Spleen (tissue), 7 donors: ENCODE results near the gene NR2C2AP.

ENCODE experiments used
- POLR2AphosphoS5 ChIP-seq, 3 donors: sonication (generic); formaldehyde crosslinking; IDR thresholded peaks; one replicate each; pipeline ENCODE4 v1.5.1; 2017; ENCODE audit warnings: antibody characterized with exemption in 3 of 3
- TF ChIP-seq, protein P1 (sequence below), 11 experiments: fragments of 200-600 bp in 7 of 11; fragments of 450-650 bp in 4 of 11; sonication (generic) in 4 of 11; IDR thresholded peaks in 8 of 11; conservative IDR thresholded peaks in 3 of 11; 1 replicate in 7 of 11; 2 replicates in 4 of 11; pipeline versions ENCODE4 v1.4.0 to v1.8.0; 2016 to 2021; ENCODE audit warnings: antibody characterized with exemption in 11 of 11, inconsistent platforms in 4 of 11, mild to moderate bottlenecking in 1 of 11
- donor health status: DM: no; HTN: no; CAD: no; lungs with moderate emphysema.
- donor health status: DM: no; HTN: no; CAD: no.
- donor health status: DM: no; HTN: no; CAD: no.

GRCh38 chr19:19238126-19238894 lies 35.1 kb upstream of the NR2C2AP start:
- TF ChIP-seq POLR2AphosphoS5 (IDR thresholded peaks at IDR 0.05) = no peak
- TF ChIP-seq, protein P1, sequence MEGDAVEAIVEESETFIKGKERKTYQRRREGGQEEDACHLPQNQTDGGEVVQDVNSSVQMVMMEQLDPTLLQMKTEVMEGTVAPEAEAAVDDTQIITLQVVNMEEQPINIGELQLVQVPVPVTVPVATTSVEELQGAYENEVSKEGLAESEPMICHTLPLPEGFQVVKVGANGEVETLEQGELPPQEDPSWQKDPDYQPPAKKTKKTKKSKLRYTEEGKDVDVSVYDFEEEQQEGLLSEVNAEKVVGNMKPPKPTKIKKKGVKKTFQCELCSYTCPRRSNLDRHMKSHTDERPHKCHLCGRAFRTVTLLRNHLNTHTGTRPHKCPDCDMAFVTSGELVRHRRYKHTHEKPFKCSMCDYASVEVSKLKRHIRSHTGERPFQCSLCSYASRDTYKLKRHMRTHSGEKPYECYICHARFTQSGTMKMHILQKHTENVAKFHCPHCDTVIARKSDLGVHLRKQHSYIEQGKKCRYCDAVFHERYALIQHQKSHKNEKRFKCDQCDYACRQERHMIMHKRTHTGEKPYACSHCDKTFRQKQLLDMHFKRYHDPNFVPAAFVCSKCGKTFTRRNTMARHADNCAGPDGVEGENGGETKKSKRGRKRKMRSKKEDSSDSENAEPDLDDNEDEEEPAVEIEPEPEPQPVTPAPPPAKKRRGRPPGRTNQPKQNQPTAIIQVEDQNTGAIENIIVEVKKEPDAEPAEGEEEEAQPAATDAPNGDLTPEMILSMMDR (IDR thresholded peaks at IDR 0.05 in 8 of 11, conservative IDR thresholded peaks at IDR 0.05 in 3 of 11) = no peak
